Middle frontal gyrus (tissue), 1 donor: ENCODE results near the gene CA5B.
"Not testable (repeated sequence)": the region's sequence is repeated elsewhere in the genome, so short reads cannot be mapped to it uniquely, and the experiment has no call there.

Experiments
- DNase-seq: peaks from one replicate; pipeline ENCODE4 v3.0.0-alpha.2; 2015; ENCODE audit warnings: low spot score; ENCODE audit errors: extremely low spot score

The CA5B gene

DNA sequence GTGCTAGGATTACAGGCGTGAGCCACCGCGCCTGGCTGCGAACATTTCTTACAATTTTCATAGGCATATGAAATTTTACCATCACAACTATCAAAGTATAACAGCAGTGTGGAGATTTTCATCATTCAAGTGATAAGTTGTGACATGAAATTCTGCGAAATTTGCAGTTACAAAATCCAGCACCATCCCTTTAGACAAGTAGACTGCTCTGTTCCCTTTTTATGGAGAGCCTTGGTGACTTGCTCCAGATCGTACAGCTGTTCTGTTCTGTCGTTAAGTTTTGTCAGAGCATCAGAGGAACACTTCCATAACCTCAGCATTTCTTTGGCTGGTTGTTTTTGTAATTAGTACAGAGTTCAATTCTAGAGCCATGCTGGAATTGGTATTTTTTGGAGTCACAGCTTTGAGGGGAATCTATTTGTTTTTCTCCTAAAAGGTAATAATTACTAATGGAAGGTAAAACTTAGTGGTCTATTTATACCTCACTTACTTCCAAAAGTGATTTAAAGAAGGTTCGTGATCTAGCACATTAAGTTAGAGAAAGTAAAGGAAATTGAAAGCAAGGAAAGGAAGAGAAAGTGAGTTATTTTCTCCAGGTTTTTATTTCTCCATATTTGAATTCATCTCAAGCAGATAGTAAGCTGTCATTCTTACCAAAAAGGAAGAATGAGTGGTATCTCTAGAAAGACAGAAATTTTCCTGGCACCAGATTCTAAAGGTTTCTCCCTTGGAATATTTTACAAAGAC, 74.3 kb downstream of the CA5B start:
- no peak for DNase-seq

DNA sequence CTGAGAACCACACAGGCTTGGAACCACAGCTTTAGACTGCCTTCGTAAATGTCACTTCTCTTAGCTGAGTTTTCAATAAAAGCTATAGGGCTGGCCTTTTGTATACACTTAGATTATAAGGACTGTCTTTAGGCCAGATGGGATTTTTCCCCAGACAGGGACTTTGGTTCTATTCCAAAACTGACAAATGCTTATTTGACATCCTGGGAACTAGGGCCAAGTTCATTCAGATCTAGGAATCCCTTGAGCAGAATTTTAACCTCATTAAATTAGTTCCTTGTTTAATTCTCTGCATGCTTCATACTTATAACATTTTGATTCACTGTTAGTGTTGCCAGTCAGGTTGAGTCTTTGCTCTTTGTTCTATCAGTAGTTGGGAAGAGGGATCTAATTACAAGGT, 75.3 kb downstream of the CA5B start:
- no peak for DNase-seq

DNA sequence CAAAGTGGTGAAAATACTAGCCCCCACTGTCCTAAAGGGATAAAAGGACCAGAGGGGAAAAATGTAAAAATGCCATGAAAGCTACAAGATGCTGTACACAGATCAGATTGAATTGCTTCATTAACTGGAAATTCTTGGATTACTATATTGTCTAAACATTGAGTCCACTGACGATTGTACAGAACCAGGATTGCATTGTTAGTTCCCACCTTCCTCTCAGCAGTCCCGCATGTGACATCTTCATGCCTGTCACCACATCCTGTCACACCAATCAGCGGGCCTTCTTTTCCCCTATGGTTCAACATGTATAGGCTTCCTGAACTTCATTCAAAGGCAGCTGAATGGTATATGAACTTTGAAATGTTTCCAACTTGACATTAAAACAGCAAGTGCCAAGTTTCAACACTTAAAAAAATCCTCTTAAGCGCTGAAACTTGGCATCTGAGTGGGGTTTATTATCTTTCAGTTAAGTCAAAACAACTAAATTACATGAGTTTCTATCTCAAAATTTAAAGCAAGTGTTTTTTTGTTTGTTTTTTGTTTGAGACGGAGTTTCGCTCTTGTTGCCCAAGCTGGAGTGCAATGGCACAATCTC, 76.8 kb downstream of the CA5B start:
- no peak for DNase-seq

DNA sequence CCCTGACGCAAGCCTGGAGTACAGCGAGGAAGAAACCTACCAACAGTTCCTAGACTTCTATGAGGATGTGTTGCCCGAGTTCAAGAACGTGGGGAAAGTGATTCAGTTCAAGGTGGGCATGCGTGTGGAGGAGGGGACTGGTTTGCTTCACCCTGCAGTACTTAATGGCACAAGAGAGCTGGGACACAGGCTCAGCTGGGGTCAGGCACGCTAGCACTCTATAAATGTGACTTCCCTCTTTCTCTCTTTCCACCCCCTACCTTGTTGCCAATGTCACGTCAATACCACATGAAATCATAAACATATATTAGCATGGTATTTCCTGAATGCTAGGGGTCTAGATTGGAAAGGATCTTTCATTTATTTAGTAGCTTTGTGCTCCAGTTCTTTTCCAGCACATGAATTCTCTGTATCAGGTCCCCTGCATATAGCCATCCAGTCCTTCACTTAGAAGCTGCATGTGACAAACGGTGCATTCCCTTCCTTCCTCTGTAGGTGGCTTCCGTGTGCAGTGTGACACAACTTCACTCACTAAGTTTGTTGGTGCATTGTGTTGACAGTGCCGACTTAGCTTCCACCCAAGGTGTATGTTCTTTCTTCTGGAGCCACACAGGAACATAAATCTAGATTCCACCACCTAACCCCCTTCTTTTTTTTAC, 77.8 kb downstream of the CA5B start:
- no peak for DNase-seq

DNA sequence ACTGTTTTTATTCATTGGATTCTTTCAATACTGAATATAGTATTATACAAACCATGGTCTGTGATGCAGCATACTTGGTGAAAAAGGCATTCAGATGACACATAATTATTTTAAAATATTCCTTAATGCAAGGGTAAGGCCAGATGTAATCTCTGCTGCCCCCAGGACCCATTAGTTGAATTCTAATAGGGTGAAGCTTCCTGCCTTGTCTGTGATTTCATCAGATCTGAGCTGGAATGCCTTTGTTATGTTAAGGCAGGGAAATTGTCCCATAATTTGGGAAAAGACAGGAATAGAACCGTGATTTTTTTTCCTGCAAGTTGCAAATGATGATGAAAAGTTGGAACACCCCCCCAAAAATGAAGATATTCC, 78.4 kb downstream of the CA5B start:
- DNase-seq = no peak

DNA sequence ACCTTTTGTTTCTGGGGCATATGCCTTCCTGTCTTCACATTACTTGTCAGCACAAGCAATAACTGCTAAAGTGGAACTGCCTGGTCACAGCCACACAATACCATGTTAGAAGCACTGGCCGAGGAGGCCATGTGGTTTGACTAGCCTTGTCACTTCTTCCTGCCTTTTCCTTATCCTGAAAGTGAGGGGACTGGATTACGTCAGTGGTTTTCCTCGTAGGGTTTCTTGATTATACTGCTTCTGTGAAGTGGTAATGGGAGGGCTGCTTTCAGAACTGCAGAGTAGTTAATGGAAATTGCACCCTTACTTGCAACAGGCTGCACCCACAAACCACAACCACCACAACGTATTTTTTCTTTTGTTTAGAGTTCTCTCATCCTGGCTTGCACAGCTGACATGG, 78.8 kb downstream of the CA5B start:
- no peak for DNase-seq

DNA sequence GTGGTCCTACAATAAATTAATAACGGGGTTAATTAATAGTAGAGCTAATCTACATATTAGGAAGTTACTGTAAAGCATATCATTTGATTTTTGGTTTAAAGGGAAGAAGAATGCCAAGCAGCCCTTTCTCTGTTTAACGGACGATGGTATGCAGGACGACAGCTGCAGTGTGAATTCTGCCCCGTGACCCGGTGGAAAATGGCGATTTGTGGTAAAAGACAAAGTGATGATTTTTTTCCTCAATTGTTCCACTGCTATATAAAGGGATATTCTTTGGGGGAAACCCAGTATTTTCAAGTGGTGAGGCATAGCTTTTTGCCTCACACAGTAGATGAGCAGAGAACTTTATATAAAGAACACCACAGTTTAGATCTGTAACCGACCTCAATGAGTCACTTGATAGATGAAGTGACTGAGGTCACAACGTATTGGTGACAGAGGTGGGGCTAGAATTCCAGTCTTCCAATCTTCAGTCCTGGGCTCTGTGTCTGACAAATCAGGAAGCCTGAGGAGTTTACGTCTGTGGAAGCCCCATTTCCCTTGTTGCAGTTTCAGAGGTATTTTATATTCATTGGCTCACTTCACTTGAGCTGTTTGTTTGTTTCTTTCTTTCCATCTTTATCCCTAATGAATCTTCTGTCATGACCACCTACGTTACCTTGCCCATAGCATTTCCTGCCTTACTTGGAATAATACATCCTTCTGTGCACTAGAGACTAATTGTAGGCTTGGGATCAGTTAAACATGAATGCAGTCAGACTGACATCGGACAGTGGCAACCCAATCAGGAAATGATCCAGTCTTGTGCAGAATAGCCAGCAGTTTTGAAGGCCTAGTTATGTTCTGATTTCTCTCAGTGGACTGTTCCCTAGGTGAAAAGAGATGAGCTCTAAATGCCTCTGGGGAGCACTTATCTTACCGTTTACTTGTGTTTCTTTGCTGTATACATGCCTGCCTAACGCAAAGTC, 82.3 kb downstream of the CA5B start:
- no peak for DNase-seq

DNA sequence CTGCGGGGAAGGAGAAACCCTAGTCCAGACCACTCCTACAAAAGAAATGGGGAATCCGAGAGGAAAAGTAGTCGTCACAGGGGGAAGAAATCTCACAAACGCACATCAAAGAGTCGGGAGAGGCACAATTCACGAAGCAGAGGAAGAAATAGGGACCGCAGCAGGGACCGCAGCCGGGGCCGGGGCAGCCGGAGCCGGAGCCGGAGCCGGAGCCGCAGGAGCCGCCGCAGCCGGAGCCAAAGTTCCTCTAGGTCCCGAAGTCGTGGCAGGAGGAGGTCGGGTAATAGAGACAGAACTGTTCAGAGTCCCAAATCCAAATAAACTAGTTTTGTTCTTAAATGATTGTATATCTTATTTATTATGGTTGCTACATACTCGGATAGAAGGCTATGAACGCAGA, 84.9 kb downstream of the CA5B start:
- no peak for DNase-seq

DNA sequence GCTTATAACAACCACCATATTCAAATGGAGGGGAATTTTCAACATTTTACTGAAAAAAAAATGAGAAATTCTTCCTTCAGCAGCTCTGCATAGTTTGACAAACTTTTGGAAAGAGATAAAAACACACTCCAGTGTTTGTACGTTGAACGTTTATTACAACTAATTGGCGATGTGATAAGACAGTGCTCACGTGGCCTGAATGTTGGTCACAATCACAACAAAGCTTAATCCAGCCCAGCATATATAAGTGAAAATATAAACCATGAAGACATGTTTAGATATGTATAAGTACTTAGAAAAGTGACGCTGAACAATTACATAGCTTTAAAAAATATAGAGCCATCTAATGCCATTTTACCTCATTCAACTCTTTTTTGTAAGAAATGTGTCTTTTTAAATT, 87.9 kb downstream of the CA5B start:
- DNase-seq = no peak

DNA sequence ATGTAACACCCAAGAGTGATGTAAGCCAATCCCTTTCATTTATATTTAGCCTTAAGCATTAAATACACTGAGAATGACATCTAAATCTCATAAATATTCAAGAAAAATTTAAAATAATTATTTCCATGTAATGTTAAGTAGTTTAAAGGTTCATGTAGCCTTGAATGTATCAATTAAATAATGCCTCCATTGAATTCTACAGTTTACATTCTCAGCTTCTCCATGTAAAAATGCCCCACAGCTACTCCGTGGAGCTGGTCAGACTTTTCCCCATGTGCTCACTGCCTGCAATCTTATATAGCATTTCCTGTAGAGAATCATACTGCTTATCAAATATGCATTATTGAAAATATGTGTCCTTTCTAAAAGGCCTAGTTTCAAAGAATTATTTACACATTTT, 91.1 kb downstream of the CA5B start:
- no peak for DNase-seq

DNA sequence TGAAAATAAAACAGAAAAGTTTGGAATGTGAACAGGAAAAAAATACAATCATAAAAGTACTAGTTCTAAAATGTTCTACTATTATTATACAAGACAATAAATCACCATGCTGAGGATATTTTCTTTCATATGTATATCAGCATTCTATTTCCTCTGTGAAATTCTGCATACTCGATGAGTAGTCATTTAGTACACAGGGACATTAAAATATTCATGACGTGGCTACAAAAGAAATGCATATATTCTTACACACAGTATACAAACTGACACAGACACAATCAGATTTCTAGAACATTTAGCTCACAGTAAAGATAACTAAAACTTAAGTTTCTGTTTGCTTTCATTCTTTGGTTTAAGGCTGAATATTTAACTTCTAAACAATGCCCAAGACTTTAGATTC, 93.3 kb downstream of the CA5B start:
- DNase-seq = not testable (repeated sequence)

DNA sequence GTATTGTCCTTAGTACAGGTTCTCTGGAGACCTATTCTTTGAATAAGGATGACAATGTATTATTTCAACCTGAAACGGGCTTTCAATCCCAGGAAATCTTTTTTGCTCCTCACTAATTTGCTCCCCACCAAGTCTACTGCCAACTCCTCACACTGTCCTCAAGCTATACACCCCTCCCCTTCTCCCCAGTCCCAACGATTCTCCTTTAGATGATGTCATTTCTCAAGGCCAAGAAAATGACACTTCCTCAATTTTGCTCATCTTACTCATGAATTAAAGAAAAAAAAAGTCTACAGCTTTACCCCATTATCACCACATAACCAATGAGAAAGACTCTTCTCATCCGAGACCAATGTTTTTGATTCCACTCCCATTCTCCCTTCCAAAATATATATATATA, 96.0 kb downstream of the CA5B start:
- DNase-seq = no peak

DNA sequence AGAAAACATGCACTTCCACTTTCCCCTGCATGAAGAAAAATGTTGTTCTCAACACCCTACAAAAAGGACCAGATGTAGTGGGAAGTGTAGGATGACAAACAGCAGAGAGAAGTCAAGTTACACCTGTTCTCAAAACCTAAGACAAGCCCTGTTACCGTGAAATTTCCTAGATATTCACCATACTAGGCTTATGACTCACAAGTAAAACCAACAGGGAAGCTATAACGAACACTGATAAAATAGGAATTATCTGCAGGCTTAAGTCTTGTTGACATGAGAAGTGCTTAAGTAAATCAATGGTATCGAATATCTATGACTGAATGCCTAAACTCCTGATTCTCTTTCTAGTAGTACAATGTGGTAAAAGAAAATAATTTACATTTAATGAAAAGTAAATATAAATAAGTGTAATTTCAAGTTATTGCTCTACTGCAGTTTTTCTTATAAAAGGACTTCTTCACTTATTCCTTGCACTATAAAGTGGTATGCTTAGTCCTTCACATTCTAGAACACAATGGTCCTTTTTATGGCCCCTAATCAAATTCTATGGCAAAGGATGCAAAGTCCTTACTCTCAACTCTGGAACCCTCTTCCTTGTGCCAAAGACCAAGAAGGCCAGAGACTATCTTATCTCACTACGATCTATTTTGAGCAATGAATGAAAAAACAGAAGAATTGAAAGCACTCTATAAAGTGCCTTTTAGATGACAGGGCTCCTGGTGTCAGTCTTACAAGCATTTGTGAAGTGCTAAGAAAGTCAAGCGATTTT, 96.9 kb downstream of the CA5B start:
- DNase-seq = no peak
